Measurements from ENCODE around the gene LRRFIP2.

LRRFIP2 gene

GRCh38 chr3:37179144-37179967, 5.0 kb upstream of the LRRFIP2 start:
- peak in 1 of 2 experiments; percentile 64 for DNase-seq (ENCODE audit: low read depth in 1 of 2, low spot score in 1 of 2)
- in situ Hi-C loops (cut with HindIII; ENCODE audit: low pct_unique_long_range_greater_than_20kb, low sequenced_read_pairs) = no loop called here
- no peak for TF ChIP-seq JUND (IDR thresholded peaks at IDR 0.05; ENCODE audit: low read depth)

- no peak for TF ChIP-seq JUND (IDR thresholded peaks at IDR 0.05; ENCODE audit: low read depth)
- DNase-seq (ENCODE audit: low read depth in 1 of 2, low spot score in 1 of 2) = no peak
- in situ Hi-C loops (cut with HindIII; ENCODE audit: low pct_unique_long_range_greater_than_20kb, low sequenced_read_pairs) = no loop called here
These were observed 576 bp downstream of the LRRFIP2 start for GRCh38 chr3:37173806-37174205.

DNA sequence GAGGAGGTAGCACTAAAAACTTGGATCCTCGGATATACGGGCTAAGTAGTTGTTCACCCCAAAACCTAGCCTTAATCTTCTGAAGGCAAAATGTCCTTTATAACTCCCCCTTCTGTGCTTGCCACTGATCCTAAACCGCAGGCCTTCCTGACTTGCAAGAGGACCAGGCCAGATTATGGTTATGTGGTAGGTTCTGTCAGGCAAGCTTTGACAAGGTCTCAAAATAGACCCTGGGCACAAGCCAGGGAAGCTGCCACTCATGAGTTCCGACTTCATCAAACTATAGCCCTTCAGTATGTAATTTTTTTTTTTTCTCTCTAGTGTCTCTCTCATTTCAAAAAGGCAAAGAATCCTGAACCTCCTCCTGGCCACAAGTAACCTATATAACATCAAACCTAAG, 3.2 kb downstream of the LRRFIP2 start:
- TF ChIP-seq JUND (IDR thresholded peaks at IDR 0.05; ENCODE audit: low read depth) = no peak
- in situ Hi-C loops (cut with HindIII; ENCODE audit: low pct_unique_long_range_greater_than_20kb, low sequenced_read_pairs) = no loop called here
- DNase-seq (ENCODE audit: low read depth in 1 of 2, low spot score in 1 of 2) = peak in 1 of 2 experiments; percentile 25

GRCh38 chr3:37170513-37170912, 3.9 kb downstream of the LRRFIP2 start:
- no peak for DNase-seq (ENCODE audit: low read depth in 1 of 2, low spot score in 1 of 2)
- in situ Hi-C loops (cut with HindIII; ENCODE audit: low pct_unique_long_range_greater_than_20kb, low sequenced_read_pairs) = no loop called here
- no peak for TF ChIP-seq JUND (IDR thresholded peaks at IDR 0.05; ENCODE audit: low read depth)

DNA sequence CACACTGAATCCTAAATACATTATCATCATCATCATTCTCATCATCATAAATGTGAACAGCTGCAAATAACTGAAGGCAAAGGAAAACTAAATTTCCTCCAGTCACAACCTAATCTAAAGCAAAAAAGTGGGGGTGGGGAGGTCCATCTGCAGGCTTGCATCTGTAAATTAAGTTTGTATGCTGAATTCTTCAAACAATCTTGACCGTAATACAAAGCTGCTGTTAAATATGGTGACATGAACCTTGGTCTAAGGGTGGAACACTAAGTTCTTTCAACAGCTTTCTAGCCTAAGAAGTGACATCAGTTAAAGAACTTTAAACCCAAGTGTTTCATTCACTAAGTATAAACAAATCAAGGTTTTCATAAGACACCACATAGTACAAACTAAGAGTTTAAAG, 4.3 kb downstream of the LRRFIP2 start:
- in situ Hi-C loops (cut with HindIII; ENCODE audit: low pct_unique_long_range_greater_than_20kb, low sequenced_read_pairs) = no loop called here
- no peak for TF ChIP-seq JUND (IDR thresholded peaks at IDR 0.05; ENCODE audit: low read depth)
- DNase-seq (ENCODE audit: low read depth in 1 of 2, low spot score in 1 of 2) = no peak

- in situ Hi-C loops (cut with HindIII; ENCODE audit: low pct_unique_long_range_greater_than_20kb, low sequenced_read_pairs) = no loop called here
- no peak for TF ChIP-seq JUND (IDR thresholded peaks at IDR 0.05; ENCODE audit: low read depth)
- no peak for DNase-seq (ENCODE audit: low read depth in 1 of 2, low spot score in 1 of 2)
These were observed 5.5 kb downstream of the LRRFIP2 start for GRCh38 chr3:37168896-37169295.

DNA sequence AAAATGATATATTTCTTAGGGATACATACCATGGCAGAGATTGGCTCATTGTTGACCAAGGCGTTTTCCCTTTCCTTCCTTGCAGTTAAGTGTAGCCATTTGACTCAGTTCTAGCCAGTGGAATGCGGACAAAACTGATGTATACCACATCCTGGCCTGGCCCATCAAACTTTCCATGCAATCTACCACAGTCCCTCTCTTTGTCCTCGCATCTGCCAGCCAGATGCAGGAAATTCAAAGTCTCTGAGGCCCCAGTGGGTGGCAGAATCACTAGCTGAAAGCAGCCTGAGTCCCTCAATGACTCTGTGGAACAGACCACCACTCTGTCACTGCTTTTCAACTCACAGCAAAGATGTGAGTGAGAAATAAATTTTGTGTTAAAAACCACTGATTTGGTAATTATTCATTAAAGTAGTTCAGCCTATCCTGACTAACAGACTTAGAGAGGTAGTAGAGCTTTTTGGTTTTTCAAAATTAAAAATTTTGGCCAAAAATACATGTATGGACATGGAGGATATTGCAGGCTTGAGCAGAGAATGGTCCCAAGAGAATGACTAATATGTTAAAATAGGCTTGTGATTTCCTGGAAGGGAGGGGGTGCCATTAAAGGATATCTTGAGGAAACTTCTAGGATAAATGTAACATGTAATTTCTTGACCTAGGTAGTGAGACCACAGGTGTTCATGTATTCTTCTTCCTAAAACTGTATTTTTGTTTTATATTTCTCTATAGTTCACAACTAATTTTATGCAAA, 10.9 kb downstream of the LRRFIP2 start:
- TF ChIP-seq JUND (IDR thresholded peaks at IDR 0.05; ENCODE audit: low read depth) = no peak
- in situ Hi-C loops (cut with HindIII; ENCODE audit: low pct_unique_long_range_greater_than_20kb, low sequenced_read_pairs) = no loop called here
- no peak for DNase-seq (ENCODE audit: low read depth in 1 of 2, low spot score in 1 of 2)

DNA sequence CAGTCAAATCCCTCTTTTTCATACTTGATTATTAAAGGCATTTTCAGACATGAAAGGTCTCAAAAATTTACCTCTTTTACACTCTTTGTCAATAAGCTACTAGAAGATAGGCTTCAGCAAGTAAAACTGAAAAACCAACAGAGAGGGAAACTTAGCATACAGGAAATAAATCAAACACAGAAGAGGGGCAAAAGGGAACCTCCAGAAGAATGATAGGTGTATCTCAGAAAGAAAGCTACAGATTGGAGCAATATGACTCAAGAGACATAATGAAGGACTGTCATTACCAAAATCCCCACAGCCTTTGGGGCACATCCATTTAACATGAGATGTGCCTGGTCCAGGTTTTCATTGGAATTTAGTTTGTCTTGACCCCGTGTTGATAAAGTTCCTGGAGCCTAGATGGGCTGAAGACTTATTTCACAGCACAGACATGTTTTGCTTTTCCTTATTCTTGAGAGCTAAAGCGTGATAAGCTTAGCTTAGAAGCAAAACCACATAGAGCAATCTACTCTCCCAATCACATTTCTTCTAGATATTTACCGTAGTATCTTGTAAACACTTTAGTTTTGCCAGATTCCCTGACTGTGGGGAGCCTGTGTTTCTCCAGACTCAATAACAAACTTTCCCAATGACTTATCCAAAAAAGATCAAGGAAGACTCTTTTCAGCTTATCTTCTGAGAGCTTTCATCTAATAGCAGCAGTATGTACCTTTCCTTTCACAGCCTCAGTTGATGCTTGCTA, 11.7 kb downstream of the LRRFIP2 start:
- TF ChIP-seq JUND (IDR thresholded peaks at IDR 0.05; ENCODE audit: low read depth) = no peak
- DNase-seq (ENCODE audit: low read depth in 1 of 2, low spot score in 1 of 2) = no peak
- in situ Hi-C loops (cut with HindIII; ENCODE audit: low pct_unique_long_range_greater_than_20kb, low sequenced_read_pairs) = no loop called here

DNA sequence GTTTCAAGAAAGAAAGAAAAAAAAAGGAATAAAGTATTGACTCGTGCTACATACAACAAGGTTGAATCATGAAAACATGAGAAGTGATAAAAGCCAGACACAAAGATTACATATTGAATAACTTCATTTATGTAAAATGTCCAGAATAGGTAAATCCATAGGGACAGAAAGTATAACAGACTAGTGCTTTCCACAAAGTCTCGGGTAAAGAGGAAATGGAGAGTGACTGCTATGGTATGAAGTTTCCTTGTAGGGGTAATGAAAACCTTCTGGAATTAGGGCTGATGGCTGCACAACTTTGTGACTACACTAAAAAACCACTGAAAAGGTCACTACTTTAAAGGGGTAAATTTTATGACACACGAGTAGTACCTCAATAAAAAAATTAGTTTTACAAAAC, 13.0 kb downstream of the LRRFIP2 start:
- no peak for DNase-seq (ENCODE audit: low read depth in 1 of 2, low spot score in 1 of 2)
- in situ Hi-C loops (cut with HindIII; ENCODE audit: low pct_unique_long_range_greater_than_20kb, low sequenced_read_pairs) = no loop called here
- TF ChIP-seq JUND (IDR thresholded peaks at IDR 0.05; ENCODE audit: low read depth) = no peak

DNA sequence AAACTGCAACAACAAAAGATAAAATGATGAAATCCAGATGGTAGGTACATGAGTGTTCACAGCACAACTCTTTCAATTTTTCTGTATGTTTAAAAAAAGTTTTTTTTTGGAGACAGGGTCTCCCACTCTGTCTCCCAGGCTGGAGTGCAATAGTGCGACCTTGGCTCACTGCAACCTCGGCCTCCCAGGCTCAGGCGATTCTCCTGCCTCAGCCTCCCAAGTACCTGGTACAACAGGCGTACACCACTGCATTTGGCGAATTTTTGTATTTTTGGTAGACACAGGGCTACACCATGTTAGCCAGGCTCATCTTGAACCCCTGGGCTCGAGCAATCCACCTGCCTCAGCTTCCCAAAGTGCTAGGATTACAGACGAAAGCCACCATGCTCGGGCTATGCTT, 18.6 kb downstream of the LRRFIP2 start:
- no peak for TF ChIP-seq JUND (IDR thresholded peaks at IDR 0.05; ENCODE audit: low read depth)
- DNase-seq (ENCODE audit: low read depth in 1 of 2, low spot score in 1 of 2) = no peak
- in situ Hi-C loops (cut with HindIII; ENCODE audit: low pct_unique_long_range_greater_than_20kb, low sequenced_read_pairs) = no loop called here

DNA sequence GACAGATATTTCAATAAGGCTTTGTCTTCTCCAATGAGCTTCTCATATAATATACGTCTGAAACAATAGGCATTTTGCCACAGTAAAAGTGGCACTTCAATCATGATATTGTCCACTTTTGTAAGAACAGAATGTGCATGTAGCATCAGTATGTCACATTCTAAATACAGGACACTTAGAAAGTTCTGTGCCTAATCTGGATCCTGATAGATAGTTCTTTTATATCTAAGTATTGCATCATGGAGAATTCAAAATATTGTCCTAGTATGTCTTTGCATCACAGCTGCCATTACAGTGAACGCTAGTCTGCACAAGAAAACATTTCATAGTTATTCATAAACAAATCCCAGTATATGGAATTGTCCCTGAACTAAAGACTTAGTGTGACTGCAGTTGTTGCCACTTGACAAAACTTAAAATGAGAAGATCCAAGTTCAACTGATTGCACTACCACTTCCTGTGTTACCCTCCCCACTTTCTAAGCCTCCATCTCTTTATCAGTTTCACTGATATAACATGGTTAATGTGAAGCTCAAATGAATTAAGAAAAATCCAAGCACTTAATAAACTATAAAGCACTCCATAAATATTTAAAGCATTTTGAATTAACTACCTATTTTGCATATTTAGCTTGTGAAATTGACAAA, 19.6 kb downstream of the LRRFIP2 start:
- in situ Hi-C loops (cut with HindIII; ENCODE audit: low pct_unique_long_range_greater_than_20kb, low sequenced_read_pairs) = no loop called here
- no peak for DNase-seq (ENCODE audit: low read depth in 1 of 2, low spot score in 1 of 2)
- no peak for TF ChIP-seq JUND (IDR thresholded peaks at IDR 0.05; ENCODE audit: low read depth)

DNA sequence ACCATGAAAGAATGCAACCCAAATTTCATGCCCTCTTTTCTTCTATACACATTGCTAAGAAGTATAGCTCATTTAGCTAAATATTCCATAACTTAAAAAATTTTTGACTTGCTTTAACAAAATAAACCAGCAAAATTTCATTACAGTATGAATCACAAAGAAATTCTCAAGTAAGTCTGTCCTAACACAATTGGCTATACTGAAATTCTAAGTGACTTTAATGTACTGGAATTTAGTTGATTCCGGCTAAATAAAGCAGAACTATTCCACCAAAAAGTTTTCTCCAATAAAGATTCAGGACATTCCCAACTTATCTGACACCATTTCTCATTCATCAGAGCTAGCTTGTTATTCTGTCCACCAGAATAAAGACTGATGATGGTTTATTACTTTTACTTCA, 23.8 kb downstream of the LRRFIP2 start:
- in situ Hi-C loops (cut with HindIII; ENCODE audit: low pct_unique_long_range_greater_than_20kb, low sequenced_read_pairs) = no loop called here
- TF ChIP-seq JUND (IDR thresholded peaks at IDR 0.05; ENCODE audit: low read depth) = no peak

More for the DNA sequence above, 23.8 kb downstream of the LRRFIP2 start:
- DNase-seq (ENCODE audit: low read depth in 1 of 2, low spot score in 1 of 2) = no peak
